ENCODE data around the gene OVAAL. TPM values are rescaled to one million over a fixed set of nuclear protein-coding genes. Genes with fewer than 3 reads are reported as not detected.

OVAAL gene
- total and polyA plus RNA-seq, 4 donors = not detected

DNA sequence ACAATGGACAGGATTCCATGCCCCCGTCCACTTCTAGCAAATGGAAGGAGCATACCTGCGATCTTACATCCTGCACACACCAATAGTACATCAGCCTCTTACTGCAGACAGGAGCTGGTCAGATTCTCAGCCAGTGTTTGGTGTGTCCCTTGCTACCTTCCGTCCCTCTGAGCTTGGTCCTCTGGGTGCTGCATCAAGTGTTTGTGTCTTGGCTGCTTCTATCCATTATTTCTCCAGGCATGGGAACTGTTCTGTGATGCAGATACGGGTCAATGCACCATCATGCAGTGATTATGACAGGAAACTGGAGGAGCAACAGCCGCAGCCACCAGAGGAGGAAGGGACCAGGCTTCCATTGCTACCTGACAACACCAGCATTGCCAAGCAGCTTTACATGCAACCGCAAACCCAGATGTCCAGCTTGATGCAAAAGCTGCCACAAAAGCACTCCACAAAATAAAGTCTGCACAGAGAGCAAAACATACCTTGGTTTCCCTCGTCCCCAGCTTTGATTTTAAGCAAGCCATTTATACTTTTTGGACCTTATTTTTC, 21.9 kb upstream of the OVAAL start:
- WGBS = 82% methylated on average over 7 of the region's 7 CpGs
- no peaks in the 10 kb centered on the region for H3K27me3 ChIP-seq (ENCODE audit: control insufficient read depth in 4 of 4, insufficient read depth in 4 of 4, low read length in 3 of 4)
- no peak for DNase-seq (ENCODE audit: low spot score)
- H3K9me3 ChIP-seq (ENCODE audit: control insufficient read depth in 4 of 4, low read length in 3 of 4) = no peaks in the 10 kb centered on the region
- no peaks in the 10 kb centered on the region for H3K36me3 ChIP-seq (ENCODE audit: control insufficient read depth in 4 of 4, insufficient read depth in 3 of 4, low read depth in 1 of 4, low read length in 3 of 4)
- no peak overlapping the region for H3K4me3 ChIP-seq (ENCODE audit: low read depth in 1 of 3, low read length in 3 of 3)
- no peak overlapping the region for H3K9ac ChIP-seq (ENCODE audit: low read depth in 1 of 2, low read length in 2 of 2)
- H3K4me1 ChIP-seq (ENCODE audit: control insufficient read depth in 4 of 4, insufficient read depth in 4 of 4, low read length in 3 of 4) = no peaks in the 10 kb centered on the region
- TF ChIP-seq, protein P1, sequence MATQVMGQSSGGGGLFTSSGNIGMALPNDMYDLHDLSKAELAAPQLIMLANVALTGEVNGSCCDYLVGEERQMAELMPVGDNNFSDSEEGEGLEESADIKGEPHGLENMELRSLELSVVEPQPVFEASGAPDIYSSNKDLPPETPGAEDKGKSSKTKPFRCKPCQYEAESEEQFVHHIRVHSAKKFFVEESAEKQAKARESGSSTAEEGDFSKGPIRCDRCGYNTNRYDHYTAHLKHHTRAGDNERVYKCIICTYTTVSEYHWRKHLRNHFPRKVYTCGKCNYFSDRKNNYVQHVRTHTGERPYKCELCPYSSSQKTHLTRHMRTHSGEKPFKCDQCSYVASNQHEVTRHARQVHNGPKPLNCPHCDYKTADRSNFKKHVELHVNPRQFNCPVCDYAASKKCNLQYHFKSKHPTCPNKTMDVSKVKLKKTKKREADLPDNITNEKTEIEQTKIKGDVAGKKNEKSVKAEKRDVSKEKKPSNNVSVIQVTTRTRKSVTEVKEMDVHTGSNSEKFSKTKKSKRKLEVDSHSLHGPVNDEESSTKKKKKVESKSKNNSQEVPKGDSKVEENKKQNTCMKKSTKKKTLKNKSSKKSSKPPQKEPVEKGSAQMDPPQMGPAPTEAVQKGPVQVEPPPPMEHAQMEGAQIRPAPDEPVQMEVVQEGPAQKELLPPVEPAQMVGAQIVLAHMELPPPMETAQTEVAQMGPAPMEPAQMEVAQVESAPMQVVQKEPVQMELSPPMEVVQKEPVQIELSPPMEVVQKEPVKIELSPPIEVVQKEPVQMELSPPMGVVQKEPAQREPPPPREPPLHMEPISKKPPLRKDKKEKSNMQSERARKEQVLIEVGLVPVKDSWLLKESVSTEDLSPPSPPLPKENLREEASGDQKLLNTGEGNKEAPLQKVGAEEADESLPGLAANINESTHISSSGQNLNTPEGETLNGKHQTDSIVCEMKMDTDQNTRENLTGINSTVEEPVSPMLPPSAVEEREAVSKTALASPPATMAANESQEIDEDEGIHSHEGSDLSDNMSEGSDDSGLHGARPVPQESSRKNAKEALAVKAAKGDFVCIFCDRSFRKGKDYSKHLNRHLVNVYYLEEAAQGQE (IDR thresholded peaks at IDR 0.05) = no peak
- TF ChIP-seq, protein P2, sequence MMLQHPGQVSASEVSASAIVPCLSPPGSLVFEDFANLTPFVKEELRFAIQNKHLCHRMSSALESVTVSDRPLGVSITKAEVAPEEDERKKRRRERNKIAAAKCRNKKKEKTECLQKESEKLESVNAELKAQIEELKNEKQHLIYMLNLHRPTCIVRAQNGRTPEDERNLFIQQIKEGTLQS (IDR thresholded peaks at IDR 0.05) = no peak
- TF ChIP-seq, protein P3, sequence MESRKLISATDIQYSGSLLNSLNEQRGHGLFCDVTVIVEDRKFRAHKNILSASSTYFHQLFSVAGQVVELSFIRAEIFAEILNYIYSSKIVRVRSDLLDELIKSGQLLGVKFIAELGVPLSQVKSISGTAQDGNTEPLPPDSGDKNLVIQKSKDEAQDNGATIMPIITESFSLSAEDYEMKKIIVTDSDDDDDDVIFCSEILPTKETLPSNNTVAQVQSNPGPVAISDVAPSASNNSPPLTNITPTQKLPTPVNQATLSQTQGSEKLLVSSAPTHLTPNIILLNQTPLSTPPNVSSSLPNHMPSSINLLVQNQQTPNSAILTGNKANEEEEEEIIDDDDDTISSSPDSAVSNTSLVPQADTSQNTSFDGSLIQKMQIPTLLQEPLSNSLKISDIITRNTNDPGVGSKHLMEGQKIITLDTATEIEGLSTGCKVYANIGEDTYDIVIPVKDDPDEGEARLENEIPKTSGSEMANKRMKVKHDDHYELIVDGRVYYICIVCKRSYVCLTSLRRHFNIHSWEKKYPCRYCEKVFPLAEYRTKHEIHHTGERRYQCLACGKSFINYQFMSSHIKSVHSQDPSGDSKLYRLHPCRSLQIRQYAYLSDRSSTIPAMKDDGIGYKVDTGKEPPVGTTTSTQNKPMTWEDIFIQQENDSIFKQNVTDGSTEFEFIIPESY (IDR thresholded peaks at IDR 0.05) = no peak
- TF ChIP-seq SP1 (IDR thresholded peaks at IDR 0.05) (no peak), HNF4A (conservative IDR thresholded peaks at IDR 0.05) (no peak), TAF1 (conservative IDR thresholded peaks at IDR 0.05) (no peak), YY1 (IDR thresholded peaks at IDR 0.05) (no peak), RXRA (IDR thresholded peaks at IDR 0.05) (no peak), JUND (IDR thresholded peaks at IDR 0.05) (no peak), EGR1 (IDR thresholded peaks at IDR 0.05; ENCODE audit: low read depth in 2 of 2) (no peak), HNF4G (IDR thresholded peaks at IDR 0.05) (no peak), NR2F2 (IDR thresholded peaks at IDR 0.05) (no peak), GABPA (IDR thresholded peaks at IDR 0.05 in 1 of 2, conservative IDR thresholded peaks at IDR 0.05 in 1 of 2) (no peak), FOXA2 (IDR thresholded peaks at IDR 0.05) (no peak), FOXA1 (IDR thresholded peaks at IDR 0.05) (no peak), RAD21 (IDR thresholded peaks at IDR 0.05) (no peak)
- TF ChIP-seq, protein P4, sequence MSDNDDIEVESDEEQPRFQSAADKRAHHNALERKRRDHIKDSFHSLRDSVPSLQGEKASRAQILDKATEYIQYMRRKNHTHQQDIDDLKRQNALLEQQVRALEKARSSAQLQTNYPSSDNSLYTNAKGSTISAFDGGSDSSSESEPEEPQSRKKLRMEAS (IDR thresholded peaks at IDR 0.05) = no peak
- TF ChIP-seq, protein P5, sequence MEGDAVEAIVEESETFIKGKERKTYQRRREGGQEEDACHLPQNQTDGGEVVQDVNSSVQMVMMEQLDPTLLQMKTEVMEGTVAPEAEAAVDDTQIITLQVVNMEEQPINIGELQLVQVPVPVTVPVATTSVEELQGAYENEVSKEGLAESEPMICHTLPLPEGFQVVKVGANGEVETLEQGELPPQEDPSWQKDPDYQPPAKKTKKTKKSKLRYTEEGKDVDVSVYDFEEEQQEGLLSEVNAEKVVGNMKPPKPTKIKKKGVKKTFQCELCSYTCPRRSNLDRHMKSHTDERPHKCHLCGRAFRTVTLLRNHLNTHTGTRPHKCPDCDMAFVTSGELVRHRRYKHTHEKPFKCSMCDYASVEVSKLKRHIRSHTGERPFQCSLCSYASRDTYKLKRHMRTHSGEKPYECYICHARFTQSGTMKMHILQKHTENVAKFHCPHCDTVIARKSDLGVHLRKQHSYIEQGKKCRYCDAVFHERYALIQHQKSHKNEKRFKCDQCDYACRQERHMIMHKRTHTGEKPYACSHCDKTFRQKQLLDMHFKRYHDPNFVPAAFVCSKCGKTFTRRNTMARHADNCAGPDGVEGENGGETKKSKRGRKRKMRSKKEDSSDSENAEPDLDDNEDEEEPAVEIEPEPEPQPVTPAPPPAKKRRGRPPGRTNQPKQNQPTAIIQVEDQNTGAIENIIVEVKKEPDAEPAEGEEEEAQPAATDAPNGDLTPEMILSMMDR (IDR thresholded peaks at IDR 0.05; ENCODE audit: low read depth, low read length, missing input control) = no peak
- no peak overlapping the region for H3K27ac ChIP-seq (ENCODE audit: low read depth in 1 of 2, low read length in 2 of 2)
